OCI-LY7 (cell line): ENCODE data around the gene ARHGAP45. TPM values are rescaled to one million over a fixed set of nuclear protein-coding genes. Genes with fewer than 3 reads are reported as not detected.
"Not testable (repeated sequence)": the region's sequence is repeated elsewhere in the genome, so short reads cannot be mapped to it uniquely, and the experiment has no call there.

Experiments
- BruUV-seq: library from RNA; stranded (reverse); fragments of 400-500 nt; replicated peaks from 2 replicates; lab custom pipeline; 2021; lab: Mats Ljungman, UMichigan
- CTCF ChIA-PET: fragments of 300-600 bp; sonication (Branson Sonifier 250); formaldehyde crosslinking; loops from one replicate; lab custom pipeline; 2022; ENCODE audit warnings: antibody characterized with exemption; ENCODE audit not compliant: unreplicated experiment; lab: Charles Lee
- POLR2A ChIA-PET: fragments of 300-600 bp; sonication (Branson Sonifier 250); formaldehyde crosslinking; loops from one replicate; lab custom pipeline; 2022; ENCODE audit warnings: antibody characterized with exemption; lab: Charles Lee
- DNase-seq: peaks from one replicate; pipeline ENCODE4 v3.0.0-alpha.2; 2015; ENCODE audit warnings: low spot score
- H2AFZ ChIP-seq: fragments of 200-600 bp; sonication (generic), shearing (Covaris generic); 2 replicates; pipeline ENCODE4 v1.6.1; 2014; ENCODE audit warnings: mild to moderate bottlenecking, antibody characterized with exemption, low read length, moderate library complexity
- H3K27ac ChIP-seq: fragments of 200-600 bp; sonication (generic); 2 replicates; pipeline ENCODE4 v1.5.1; 2014; ENCODE audit warnings: mixed run types, low read depth, mild to moderate bottlenecking, moderate library complexity, low read length, inconsistent platforms; ENCODE audit not compliant: poor library complexity, severe bottlenecking
- H3K36me3 ChIP-seq: fragments of 200-600 bp; sonication (generic); 2 replicates; pipeline ENCODE4 v1.6.1; 2014; ENCODE audit warnings: mild to moderate bottlenecking, antibody characterized with exemption, low read length, moderate library complexity, mixed read lengths; ENCODE audit not compliant: insufficient read depth
- H3K4me1 ChIP-seq: fragments of 200-600 bp; sonication (generic); 2 replicates; pipeline ENCODE4 v1.5.1; 2014; ENCODE audit warnings: mild to moderate bottlenecking, low read length; ENCODE audit not compliant: insufficient read depth, poor library complexity, severe bottlenecking
- H3K4me2 ChIP-seq: fragments of 200-600 bp; sonication (generic); 2 replicates; pipeline ENCODE4 v1.6.1; 2014; ENCODE audit warnings: mild to moderate bottlenecking, low read length
- H3K4me3 ChIP-seq: fragments of 200-600 bp; sonication (generic); 2 replicates; pipeline ENCODE4 v1.5.1; 2014; ENCODE audit warnings: mild to moderate bottlenecking, low read depth, low read length; ENCODE audit not compliant: poor library complexity, severe bottlenecking
- H3K79me2 ChIP-seq: fragments of 200-600 bp; sonication (generic); 2 replicates; pipeline ENCODE4 v1.6.1; 2016; ENCODE audit warnings: low read depth, mild to moderate bottlenecking, low read length, moderate library complexity, mixed read lengths; ENCODE audit not compliant: insufficient read depth
- H3K9me2 ChIP-seq: fragments of 200-600 bp; sonication (generic); 2 replicates; pipeline ENCODE4 v1.6.1; 2016; ENCODE audit warnings: mild to moderate bottlenecking, low read length, mixed read lengths; ENCODE audit not compliant: insufficient read depth
- H3K9me3 ChIP-seq: fragments of 200-600 bp; sonication (generic); 2 replicates; pipeline ENCODE4 v1.6.1; 2014; ENCODE audit warnings: mild to moderate bottlenecking, mixed run types, low read length, mixed read lengths
- H4K20me1 ChIP-seq: fragments of 200-600 bp; sonication (generic); 2 replicates; pipeline ENCODE4 v1.6.1; 2014; ENCODE audit warnings: mild to moderate bottlenecking, antibody characterized with exemption, low read length, moderate library complexity, mixed read lengths; ENCODE audit not compliant: insufficient read depth
- EZH2phosphoT487 ChIP-seq: fragments of 200-600 bp; sonication (generic); IDR thresholded peaks from 2 replicates; pipeline ENCODE4 v1.6.1; 2018; ENCODE audit warnings: low read depth, borderline replicate concordance, mild to moderate bottlenecking, mixed run types, antibody characterized with exemption, low read length, moderate library complexity, mixed read lengths
- intact Hi-C: fragments of 100-400 bp; cut with micrococcal nuclease; formaldehyde crosslinking; loops from one replicate; pipeline ENCODE4 v1.10.0; 2022; ENCODE audit not compliant: unreplicated experiment
- total RNA-seq, 2 experiments: library from RNA; depleted of rRNA in 1 of 2; stranded (reverse); fragments of >200 nt in 1 of 2; shearing (Covaris generic) in 1 of 2; gene quantifications; 2 replicates each; pipeline ENCODE4 v1.2.3, GENCODE V29; 2014 to 2022
- TF ChIP-seq, protein P1 (sequence below): fragments of 200-600 bp; sonication (generic); conservative IDR thresholded peaks from 2 replicates; pipeline ENCODE4 v1.5.1; 2014; ENCODE audit warnings: mild to moderate bottlenecking, antibody characterized with exemption, low read length, moderate library complexity, mixed read lengths

The ARHGAP45 gene
- total RNA-seq, 2 experiments from 2014 or later = 135 to 143 TPM

DNA sequence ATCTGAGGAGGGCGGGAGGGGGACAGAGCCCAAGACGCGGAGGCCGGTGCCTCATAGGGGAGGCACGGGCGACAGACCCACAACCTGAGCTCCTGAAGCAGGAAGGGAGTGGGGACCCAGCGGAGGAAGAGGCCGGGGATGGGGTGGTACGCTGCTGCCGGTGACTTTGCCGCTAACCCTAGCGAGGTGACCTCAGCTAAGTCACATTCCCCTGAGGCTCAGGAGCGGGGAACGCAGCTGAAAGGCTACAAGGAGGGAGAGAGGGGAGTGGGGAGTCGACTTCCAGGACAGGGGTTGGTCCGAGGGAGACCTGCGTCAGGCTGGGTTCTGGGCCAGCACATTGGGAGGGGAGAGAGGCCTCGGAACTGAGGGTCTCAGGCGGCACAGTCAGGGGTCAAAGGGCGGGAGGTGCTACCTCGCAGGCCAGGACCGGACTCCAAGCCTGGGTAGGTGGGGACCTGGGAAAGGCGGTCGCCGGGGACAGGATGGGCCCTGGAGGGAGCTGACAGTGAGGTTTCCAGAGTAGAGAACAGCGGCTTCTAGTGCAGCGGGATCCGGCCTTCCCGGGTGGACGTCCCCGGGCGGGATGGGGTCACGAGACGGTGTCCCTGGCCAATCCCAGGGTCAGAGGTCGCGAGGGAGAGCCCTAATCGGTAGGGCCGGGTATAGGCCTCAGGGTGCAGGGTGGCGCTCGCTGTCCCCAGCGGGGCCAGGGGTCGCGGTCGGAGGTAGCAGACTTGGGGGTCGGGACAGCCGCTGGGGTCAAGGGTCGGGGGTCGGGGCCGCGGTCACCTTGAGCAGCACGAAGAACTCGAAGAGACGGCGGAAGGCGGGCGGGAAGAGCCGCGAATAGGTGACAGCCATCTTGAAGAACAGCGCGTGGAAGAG is 46.7 kb upstream of the ARHGAP45 start:
- Histone ChIP-seq H3K4me3 (peak overlapping the region; percentile 96), H3K9me3 (no peaks in the 10 kb centered on the region), H4K20me1 (peaks cover 10% of the 10 kb centered on the region), H3K4me1 (peaks cover 52% of the 10 kb centered on the region), H3K79me2 (peaks cover 57% of the 10 kb centered on the region), H3K9me2 (no peaks in the 10 kb centered on the region), H3K36me3 (peaks cover 43% of the 10 kb centered on the region), H2AFZ (no peak overlapping the region), H3K4me2 (peak overlapping the region; percentile 94), H3K27ac (peak overlapping the region; percentile 76)
- ChIA-PET CTCF (no interaction called here), POLR2A (interaction anchor here (0.6 kb wide), 1 partner anchor 170 kb away, joined by 3 read pairs; no protein-coding TSS in a partner anchor)
- no peak for TF ChIP-seq EZH2phosphoT487
- TF ChIP-seq, protein P1, sequence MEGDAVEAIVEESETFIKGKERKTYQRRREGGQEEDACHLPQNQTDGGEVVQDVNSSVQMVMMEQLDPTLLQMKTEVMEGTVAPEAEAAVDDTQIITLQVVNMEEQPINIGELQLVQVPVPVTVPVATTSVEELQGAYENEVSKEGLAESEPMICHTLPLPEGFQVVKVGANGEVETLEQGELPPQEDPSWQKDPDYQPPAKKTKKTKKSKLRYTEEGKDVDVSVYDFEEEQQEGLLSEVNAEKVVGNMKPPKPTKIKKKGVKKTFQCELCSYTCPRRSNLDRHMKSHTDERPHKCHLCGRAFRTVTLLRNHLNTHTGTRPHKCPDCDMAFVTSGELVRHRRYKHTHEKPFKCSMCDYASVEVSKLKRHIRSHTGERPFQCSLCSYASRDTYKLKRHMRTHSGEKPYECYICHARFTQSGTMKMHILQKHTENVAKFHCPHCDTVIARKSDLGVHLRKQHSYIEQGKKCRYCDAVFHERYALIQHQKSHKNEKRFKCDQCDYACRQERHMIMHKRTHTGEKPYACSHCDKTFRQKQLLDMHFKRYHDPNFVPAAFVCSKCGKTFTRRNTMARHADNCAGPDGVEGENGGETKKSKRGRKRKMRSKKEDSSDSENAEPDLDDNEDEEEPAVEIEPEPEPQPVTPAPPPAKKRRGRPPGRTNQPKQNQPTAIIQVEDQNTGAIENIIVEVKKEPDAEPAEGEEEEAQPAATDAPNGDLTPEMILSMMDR = no peak
- DNase-seq = peak; percentile 70
- intact Hi-C loops = loop anchor here (2.0 to 10.0 kb wide), 4 partner anchors 19 to 387 kb away; partner anchors contain the start of genes CIRBP, DAZAP1 and GPX4
- BruUV-seq = TSS peak; percentile 75

DNA sequence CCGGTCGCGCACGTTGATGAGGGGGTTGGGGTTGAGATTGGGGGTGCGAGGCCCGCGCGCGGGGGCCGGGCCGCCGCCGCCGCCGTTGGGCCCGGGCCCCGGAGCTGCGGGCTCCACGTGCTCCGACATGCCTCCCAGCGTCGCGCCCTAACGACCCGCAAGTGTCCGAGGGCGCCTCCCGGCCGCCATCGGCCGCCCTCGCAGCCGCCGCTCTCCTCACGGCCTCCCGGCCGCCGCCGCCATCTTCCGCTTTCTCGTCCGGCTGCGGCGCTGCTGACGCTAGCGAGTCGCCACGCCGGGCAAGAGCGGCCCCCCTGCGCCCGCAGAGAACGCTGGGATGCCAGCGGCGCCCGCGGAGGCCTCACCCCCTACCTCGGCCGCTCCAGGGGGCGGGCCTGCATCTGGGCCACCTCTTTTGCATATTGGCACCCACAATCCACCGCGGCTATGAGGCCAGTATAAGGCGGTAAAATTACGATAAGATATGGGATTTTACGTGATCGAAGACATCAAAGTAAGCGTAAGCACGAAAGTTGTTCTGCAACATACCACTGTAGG is 46.0 kb upstream of the ARHGAP45 start, which contains the start of gene TMEM259:
TMEM259 (minus strand) TSS at position 256 of the 558 bp plus-strand sequence; CDS start at position 129, 127 bp downstream.
- DNase-seq = peak; percentile 98
- BruUV-seq = no TSS peak
- ChIA-PET CTCF (no interaction called here), POLR2A (interaction anchor here (0.8 kb wide), 1 partner anchor 20 kb away, joined by 5 read pairs; no protein-coding TSS in a partner anchor)
- Histone ChIP-seq H3K4me2 (peak within 1 kb of the TSS; percentile 94), H2AFZ (peak within 1 kb of the TSS; percentile 30; the same call in 1 of the 2 replicates), H3K4me1 (peaks cover 59% of the 10 kb centered on the region), H3K4me3 (peak within 1 kb of the TSS; percentile 96), H4K20me1 (peaks cover 10% of the 10 kb centered on the region), H3K79me2 (peaks cover 49% of the 10 kb centered on the region), H3K27ac (peak within 1 kb of the TSS; percentile 76), H3K9me3 (no peaks in the 10 kb centered on the region), H3K36me3 (peaks cover 37% of the 10 kb centered on the region), H3K9me2 (no peaks in the 10 kb centered on the region)
- TF ChIP-seq, protein P1 = no peak
- TF ChIP-seq EZH2phosphoT487 = no peak
- intact Hi-C loops = loop anchor here (2.0 to 10.0 kb wide), 4 partner anchors 18 to 386 kb away; partner anchors contain the start of genes CIRBP, DAZAP1 and GPX4

DNA sequence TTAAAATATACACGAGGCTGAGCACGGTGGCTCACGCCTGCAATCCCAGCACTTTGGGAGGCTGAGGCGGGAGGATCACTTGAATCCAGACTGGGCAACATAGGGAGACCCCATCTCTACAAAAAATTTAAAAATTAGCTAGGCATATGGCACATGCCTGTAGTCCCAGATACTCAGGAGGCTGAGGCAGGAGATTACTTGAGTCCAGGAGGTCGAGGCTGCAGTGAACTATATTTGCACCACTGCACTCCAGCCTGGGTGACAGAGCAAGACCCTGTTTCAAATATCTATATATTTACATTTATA is 43.1 kb upstream of the ARHGAP45 start:
- H3K36me3 ChIP-seq = peaks cover 15% of the 10 kb centered on the region
- CTCF ChIA-PET, DNase-seq, POLR2A ChIA-PET, H4K20me1 ChIP-seq, H3K27ac ChIP-seq, H3K4me2 ChIP-seq, H3K9me3 ChIP-seq, BruUV-seq, H2AFZ ChIP-seq, H3K4me3 ChIP-seq, H3K9me2 ChIP-seq: not testable (repeated sequence)
- H3K79me2 ChIP-seq = peaks cover 33% of the 10 kb centered on the region
- intact Hi-C loops = loop anchor here (5.0 to 10.0 kb wide), 3 partner anchors 78 to 383 kb away; partner anchors contain the start of genes CIRBP, DAZAP1 and GPX4
- peaks cover 39% of the 10 kb centered on the region for H3K4me1 ChIP-seq

DNA sequence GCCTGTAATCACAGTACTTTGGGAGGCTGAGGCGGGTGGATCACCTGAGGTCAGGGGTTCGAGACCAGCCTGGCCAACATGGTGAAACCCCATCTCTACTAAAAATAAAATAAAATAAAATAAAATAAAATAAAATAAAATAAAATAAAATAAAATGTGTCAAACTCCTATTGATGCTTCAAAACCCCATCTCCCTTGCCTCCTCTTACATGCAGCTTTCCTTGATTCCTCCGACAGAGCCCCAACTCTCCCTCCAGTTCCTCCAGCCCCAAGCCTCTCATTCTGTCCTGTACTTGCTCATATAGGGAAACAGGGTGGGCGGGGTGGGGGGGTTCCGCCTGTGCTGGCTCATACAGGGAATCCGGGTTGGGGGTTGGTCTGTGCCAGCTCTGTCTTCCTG is 41.9 kb upstream of the ARHGAP45 start:
- H3K4me3 ChIP-seq, DNase-seq, H3K36me3 ChIP-seq, H2AFZ ChIP-seq, H3K27ac ChIP-seq, H3K9me3 ChIP-seq, H4K20me1 ChIP-seq, H3K9me2 ChIP-seq, H3K4me2 ChIP-seq, CTCF ChIA-PET, BruUV-seq: not testable (repeated sequence)
- peaks cover 27% of the 10 kb centered on the region for H3K79me2 ChIP-seq
- intact Hi-C loops = loop anchor here (10.0 kb wide), 1 partner anchor 240 kb away; the partner anchor contains the start of gene CIRBP
- H3K4me1 ChIP-seq = peaks cover 41% of the 10 kb centered on the region
- POLR2A ChIA-PET = interaction anchor here (0.7 kb wide), 1 partner anchor 41 kb away, joined by 3 read pairs; no protein-coding TSS in a partner anchor
